ENCODE results near the gene RHPN2. TPM values are rescaled to one million over a fixed set of nuclear protein-coding genes. Genes with fewer than 3 reads are reported as not detected.
"Not testable (repeated sequence)": the region's sequence is repeated elsewhere in the genome, so short reads cannot be mapped to it uniquely, and the experiment has no call there.

Gene RHPN2
- total and polyA plus RNA-seq, 5 donors from 2014 or later, result 0.17 to 0.76 (median 0.37) TPM

GRCh38 chr19:33000510-33000909 is 64.2 kb downstream of the RHPN2 start:
- H3K27ac Mint-ChIP-seq, result peak overlapping the region; percentile 62 to 87 (median 70)
- DNase-seq (peak in 2 of 3 donors; percentile 37 to 80), ATAC-seq (ENCODE audit: low read depth in 2 of 2) (peak; percentile 76 to 82)
- H3K27me3 Mint-ChIP-seq, result peaks cover 5% of the 10 kb centered on the region
- Histone ChIP-seq H3K27ac (ENCODE audit: insufficient read depth, low read length, poor library complexity, severe bottlenecking) (no peak overlapping the region), H3K4me1 (ENCODE audit: control insufficient read depth, insufficient read depth, low read length, poor library complexity, severe bottlenecking) (peaks cover 13% of the 10 kb centered on the region), H3K27me3 (ENCODE audit: control insufficient read depth, insufficient read depth, low read length) (no peaks in the 10 kb centered on the region), H3K9me3 (ENCODE audit: control insufficient read depth in 2 of 2, low read length in 2 of 2) (no peaks in the 10 kb centered on the region), H3K4me3 (ENCODE audit: low read depth, low read length) (peak overlapping the region; percentile 4), H3K36me3 (ENCODE audit: control insufficient read depth, insufficient read depth, low read length) (no peaks in the 10 kb centered on the region)
- peak overlapping the region; percentile 1 to 86 (median 52) for H3K4me3 Mint-ChIP-seq
- no peaks in the 10 kb centered on the region for H3K36me3 Mint-ChIP-seq
- peaks cover 0 to 2% (median 0%) of the 10 kb centered on the region in 7 donors for H3K9me3 Mint-ChIP-seq
- peaks cover 0 to 30% (median 11%) of the 10 kb centered on the region in 4 donors for H3K4me1 Mint-ChIP-seq

GRCh38 chr19:32998722-32999121 is 66.0 kb downstream of the RHPN2 start:
- Histone ChIP-seq H3K9me3 (ENCODE audit: control insufficient read depth in 2 of 2, low read length in 2 of 2) (no peaks in the 10 kb centered on the region), H3K36me3 (ENCODE audit: control insufficient read depth, insufficient read depth, low read length) (no peaks in the 10 kb centered on the region), H3K4me1 (ENCODE audit: control insufficient read depth, insufficient read depth, low read length, poor library complexity, severe bottlenecking) (peaks cover 13% of the 10 kb centered on the region), H3K4me3 (ENCODE audit: low read depth, low read length) (no peak overlapping the region), H3K27me3 (ENCODE audit: control insufficient read depth, insufficient read depth, low read length) (no peaks in the 10 kb centered on the region), H3K27ac (ENCODE audit: insufficient read depth, low read length, poor library complexity, severe bottlenecking) (no peak overlapping the region)
- DNase-seq (no peak), ATAC-seq (ENCODE audit: low read depth in 2 of 2) (no peak)
- H3K27ac Mint-ChIP-seq, result peak overlapping the region in 1 of 3 donors; percentile 3
- no peak overlapping the region for H3K4me3 Mint-ChIP-seq
- H3K36me3 Mint-ChIP-seq, result no peaks in the 10 kb centered on the region
- H3K27me3 Mint-ChIP-seq, result peaks cover 5% of the 10 kb centered on the region
- H3K4me1 Mint-ChIP-seq, result peaks cover 0 to 30% (median 11%) of the 10 kb centered on the region in 4 donors
- H3K9me3 Mint-ChIP-seq, result no peaks in the 10 kb centered on the region

- no peaks in the 10 kb centered on the region for H3K27me3 ChIP-seq (ENCODE audit: control insufficient read depth, insufficient read depth, low read length)
- H3K27ac ChIP-seq (ENCODE audit: insufficient read depth, low read length, poor library complexity, severe bottlenecking), result no peak overlapping the region
- Mint-ChIP-seq H3K9me3 (no peaks in the 10 kb centered on the region), H3K36me3 (no peaks in the 10 kb centered on the region), H3K27ac (peak overlapping the region; percentile 29 to 60 (median 51)), H3K27me3 (peaks cover 5% of the 10 kb centered on the region), H3K4me1 (peaks cover 0 to 30% (median 11%) of the 10 kb centered on the region in 4 donors), H3K4me3 (no peak overlapping the region)
- H3K36me3 ChIP-seq (ENCODE audit: control insufficient read depth, insufficient read depth, low read length), result no peaks in the 10 kb centered on the region
- H3K9me3 ChIP-seq (ENCODE audit: control insufficient read depth in 2 of 2, low read length in 2 of 2), result no peaks in the 10 kb centered on the region
- ATAC-seq (ENCODE audit: low read depth in 2 of 2) (no peak), DNase-seq (no peak)
- no peak overlapping the region for H3K4me3 ChIP-seq (ENCODE audit: low read depth, low read length)
- H3K4me1 ChIP-seq (ENCODE audit: control insufficient read depth, insufficient read depth, low read length, poor library complexity, severe bottlenecking), result peaks cover 13% of the 10 kb centered on the region
Observed at GRCh38 chr19:32997716-32998355, 66.9 kb downstream of the RHPN2 start.

GRCh38 chr19:32997061-32997464 is 67.6 kb downstream of the RHPN2 start:
- not testable (repeated sequence) for H3K27me3 Mint-ChIP-seq; H3K27me3 ChIP-seq (ENCODE audit: control insufficient read depth, insufficient read depth, low read length); H3K27ac Mint-ChIP-seq; DNase-seq; H3K36me3 ChIP-seq (ENCODE audit: control insufficient read depth, insufficient read depth, low read length); H3K9me3 ChIP-seq (ENCODE audit: control insufficient read depth in 2 of 2, low read length in 2 of 2); ATAC-seq (ENCODE audit: low read depth in 2 of 2); H3K36me3 Mint-ChIP-seq; H3K4me3 Mint-ChIP-seq; H3K27ac ChIP-seq (ENCODE audit: insufficient read depth, low read length, poor library complexity, severe bottlenecking); H3K9me3 Mint-ChIP-seq; H3K4me3 ChIP-seq (ENCODE audit: low read depth, low read length)
- peaks cover 0 to 30% (median 11%) of the 10 kb centered on the region in 4 donors for H3K4me1 Mint-ChIP-seq
- peaks cover 13% of the 10 kb centered on the region for H3K4me1 ChIP-seq (ENCODE audit: control insufficient read depth, insufficient read depth, low read length, poor library complexity, severe bottlenecking)

- ATAC-seq (ENCODE audit: low read depth in 2 of 2); DNase-seq; H3K9me3 Mint-ChIP-seq; H3K36me3 Mint-ChIP-seq; H3K27ac Mint-ChIP-seq; H3K4me3 Mint-ChIP-seq; H3K36me3 ChIP-seq (ENCODE audit: control insufficient read depth, insufficient read depth, low read length); H3K9me3 ChIP-seq (ENCODE audit: control insufficient read depth in 2 of 2, low read length in 2 of 2); H3K27ac ChIP-seq (ENCODE audit: insufficient read depth, low read length, poor library complexity, severe bottlenecking); H3K27me3 Mint-ChIP-seq; H3K27me3 ChIP-seq (ENCODE audit: control insufficient read depth, insufficient read depth, low read length); H3K4me3 ChIP-seq (ENCODE audit: low read depth, low read length): not testable (repeated sequence)
- peaks cover 0 to 27% (median 10%) of the 10 kb centered on the region in 4 donors for H3K4me1 Mint-ChIP-seq
- peaks cover 13% of the 10 kb centered on the region for H3K4me1 ChIP-seq (ENCODE audit: control insufficient read depth, insufficient read depth, low read length, poor library complexity, severe bottlenecking)
Observed at GRCh38 chr19:32995966-32996365, 68.7 kb downstream of the RHPN2 start.

GRCh38 chr19:32988724-32989123 is 76.0 kb downstream of the RHPN2 start:
- Mint-ChIP-seq H3K36me3 (no peaks in the 10 kb centered on the region), H3K27ac (no peak overlapping the region), H3K4me3 (no peak overlapping the region), H3K9me3 (no peaks in the 10 kb centered on the region), H3K4me1 (no peaks in the 10 kb centered on the region), H3K27me3 (no peaks in the 10 kb centered on the region)
- Histone ChIP-seq H3K27ac (ENCODE audit: insufficient read depth, low read length, poor library complexity, severe bottlenecking) (no peak overlapping the region), H3K27me3 (ENCODE audit: control insufficient read depth, insufficient read depth, low read length) (no peaks in the 10 kb centered on the region), H3K9me3 (ENCODE audit: control insufficient read depth in 2 of 2, low read length in 2 of 2) (no peaks in the 10 kb centered on the region), H3K4me3 (ENCODE audit: low read depth, low read length) (no peak overlapping the region), H3K4me1 (ENCODE audit: control insufficient read depth, insufficient read depth, low read length, poor library complexity, severe bottlenecking) (no peaks in the 10 kb centered on the region), H3K36me3 (ENCODE audit: control insufficient read depth, insufficient read depth, low read length) (no peaks in the 10 kb centered on the region)
- no peak for ATAC-seq (ENCODE audit: low read depth in 2 of 2)
- DNase-seq, result no peak

GRCh38 chr19:32988254-32988653 is 76.4 kb downstream of the RHPN2 start:
- H3K27ac ChIP-seq (ENCODE audit: insufficient read depth, low read length, poor library complexity, severe bottlenecking); H3K4me1 Mint-ChIP-seq; DNase-seq; H3K9me3 ChIP-seq (ENCODE audit: control insufficient read depth in 2 of 2, low read length in 2 of 2); ATAC-seq (ENCODE audit: low read depth in 2 of 2); H3K4me3 Mint-ChIP-seq; H3K27me3 ChIP-seq (ENCODE audit: control insufficient read depth, insufficient read depth, low read length); H3K36me3 Mint-ChIP-seq; H3K27me3 Mint-ChIP-seq; H3K36me3 ChIP-seq (ENCODE audit: control insufficient read depth, insufficient read depth, low read length); H3K4me3 ChIP-seq (ENCODE audit: low read depth, low read length); H3K9me3 Mint-ChIP-seq; H3K4me1 ChIP-seq (ENCODE audit: control insufficient read depth, insufficient read depth, low read length, poor library complexity, severe bottlenecking): not testable (repeated sequence)
- peak overlapping the region in 2 of 3 donors; percentile 21 to 67 for H3K27ac Mint-ChIP-seq

GRCh38 chr19:32982488-32982887 is 82.2 kb downstream of the RHPN2 start:
- H3K36me3 ChIP-seq (ENCODE audit: control insufficient read depth, insufficient read depth, low read length); H3K27me3 Mint-ChIP-seq; H3K4me3 ChIP-seq (ENCODE audit: low read depth, low read length); H3K27ac ChIP-seq (ENCODE audit: insufficient read depth, low read length, poor library complexity, severe bottlenecking); H3K4me1 Mint-ChIP-seq; H3K36me3 Mint-ChIP-seq; ATAC-seq (ENCODE audit: low read depth in 2 of 2); DNase-seq; H3K4me3 Mint-ChIP-seq; H3K4me1 ChIP-seq (ENCODE audit: control insufficient read depth, insufficient read depth, low read length, poor library complexity, severe bottlenecking); H3K9me3 ChIP-seq (ENCODE audit: control insufficient read depth in 2 of 2, low read length in 2 of 2); H3K9me3 Mint-ChIP-seq; H3K27me3 ChIP-seq (ENCODE audit: control insufficient read depth, insufficient read depth, low read length); H3K27ac Mint-ChIP-seq: not testable (repeated sequence)

Data from CD4-positive, CD25-positive, alpha-beta regulatory T cell (primary cell).